Medulla oblongata (tissue), 1 donor: Measurements from ENCODE around the gene TKTL2.
"Not testable (repeated sequence)": the region's sequence is repeated elsewhere in the genome, so short reads cannot be mapped to it uniquely, and the experiment has no call there.

ENCODE experiments used
- DNase-seq: peaks from one replicate; pipeline ENCODE4 v3.0.0-alpha.2; 2015; ENCODE audit errors: extremely low spot score

The TKTL2 gene

DNA sequence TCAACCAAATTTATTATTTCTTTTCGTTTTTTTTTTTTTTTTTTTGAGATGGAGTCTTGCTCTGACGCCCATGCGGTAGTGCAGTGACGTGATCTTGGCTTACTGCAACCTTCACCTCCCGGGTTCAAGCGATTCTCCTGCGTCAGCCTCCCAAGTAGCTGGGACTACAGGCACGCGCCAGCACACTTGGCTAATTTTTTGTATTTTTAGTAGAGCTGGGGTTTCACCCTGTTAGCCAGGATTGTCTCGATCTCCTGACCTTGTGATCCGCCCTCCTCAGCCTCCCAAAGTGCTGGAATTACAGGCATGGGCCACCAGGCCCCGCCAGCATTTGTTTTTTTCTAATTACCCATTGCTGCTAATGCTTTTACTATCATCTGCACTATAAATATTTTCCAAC is 26.5 kb downstream of the TKTL2 start:
- not testable (repeated sequence) for DNase-seq

DNA sequence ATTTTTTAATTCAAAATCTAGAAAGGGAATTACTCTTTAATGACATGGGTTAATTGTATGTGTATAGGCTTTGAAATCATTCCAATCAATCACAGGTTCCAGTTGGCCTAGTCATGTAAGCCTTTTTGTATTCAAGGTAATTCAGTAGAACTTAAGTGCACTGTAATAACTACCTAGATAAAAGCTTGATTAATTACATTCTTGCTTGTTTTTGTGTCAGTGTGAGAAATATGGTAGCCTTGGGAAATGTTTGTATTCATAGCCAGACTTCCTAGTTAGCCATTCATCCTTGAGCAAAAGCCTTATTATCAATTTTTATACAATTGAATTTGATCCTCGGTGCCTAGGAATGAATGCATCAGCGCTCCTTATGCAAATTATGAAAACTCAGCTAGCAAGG is 33.5 kb downstream of the TKTL2 start:
- DNase-seq, result no peak
